ENCODE measurements around the gene CCDC7. TPM values are rescaled to one million over a fixed set of nuclear protein-coding genes. Genes with fewer than 3 reads are reported as not detected.

Gene CCDC7
- total RNA-seq, 1 donor from 2014 or later, result 11.1 TPM

GRCh38 chr10:32433542-32433941 is 12.4 kb upstream of the CCDC7 start:
- Mint-ChIP-seq H3K27me3 (ENCODE audit: low read depth) (peaks cover 22% of the 10 kb centered on the region), H3K9me3 (peaks cover 23% of the 10 kb centered on the region), H3K4me1 (no peaks in the 10 kb centered on the region), H3K36me3 (no peaks in the 10 kb centered on the region), H3K27ac (no peak overlapping the region), H3K4me3 (no peak overlapping the region)
- no peak for DNase-seq (ENCODE audit: low spot score in 2 of 2, unreplicated experiment in 2 of 2)
- TF ChIP-seq, protein P1, sequence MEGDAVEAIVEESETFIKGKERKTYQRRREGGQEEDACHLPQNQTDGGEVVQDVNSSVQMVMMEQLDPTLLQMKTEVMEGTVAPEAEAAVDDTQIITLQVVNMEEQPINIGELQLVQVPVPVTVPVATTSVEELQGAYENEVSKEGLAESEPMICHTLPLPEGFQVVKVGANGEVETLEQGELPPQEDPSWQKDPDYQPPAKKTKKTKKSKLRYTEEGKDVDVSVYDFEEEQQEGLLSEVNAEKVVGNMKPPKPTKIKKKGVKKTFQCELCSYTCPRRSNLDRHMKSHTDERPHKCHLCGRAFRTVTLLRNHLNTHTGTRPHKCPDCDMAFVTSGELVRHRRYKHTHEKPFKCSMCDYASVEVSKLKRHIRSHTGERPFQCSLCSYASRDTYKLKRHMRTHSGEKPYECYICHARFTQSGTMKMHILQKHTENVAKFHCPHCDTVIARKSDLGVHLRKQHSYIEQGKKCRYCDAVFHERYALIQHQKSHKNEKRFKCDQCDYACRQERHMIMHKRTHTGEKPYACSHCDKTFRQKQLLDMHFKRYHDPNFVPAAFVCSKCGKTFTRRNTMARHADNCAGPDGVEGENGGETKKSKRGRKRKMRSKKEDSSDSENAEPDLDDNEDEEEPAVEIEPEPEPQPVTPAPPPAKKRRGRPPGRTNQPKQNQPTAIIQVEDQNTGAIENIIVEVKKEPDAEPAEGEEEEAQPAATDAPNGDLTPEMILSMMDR (IDR thresholded peaks at IDR 0.05; ENCODE audit: unreplicated experiment), result no peak

DNA sequence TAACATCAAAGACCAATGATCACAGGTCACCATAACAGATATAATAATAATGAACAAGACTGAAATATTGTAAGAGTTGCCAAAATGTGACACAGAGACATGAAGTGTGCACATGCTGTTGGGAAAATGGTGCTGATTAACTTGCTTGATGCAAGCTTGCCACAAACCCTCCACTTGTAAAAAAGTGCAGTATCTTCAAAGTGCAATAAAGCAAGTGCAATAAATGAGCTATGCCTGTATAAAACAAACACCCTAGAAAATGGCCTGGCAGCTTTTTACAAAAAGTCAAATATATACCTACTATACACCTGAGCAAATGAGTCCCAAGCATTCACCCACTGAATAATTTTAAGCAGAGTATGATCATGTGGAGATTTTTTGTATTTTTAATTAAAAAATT is 9.7 kb upstream of the CCDC7 start:
- Mint-ChIP-seq H3K4me3 (no peak overlapping the region), H3K9me3 (peaks cover 19% of the 10 kb centered on the region), H3K36me3 (no peaks in the 10 kb centered on the region), H3K27me3 (ENCODE audit: low read depth) (peaks cover 33% of the 10 kb centered on the region), H3K4me1 (no peaks in the 10 kb centered on the region), H3K27ac (no peak overlapping the region)
- no peak for DNase-seq (ENCODE audit: low spot score in 2 of 2, unreplicated experiment in 2 of 2)
- TF ChIP-seq, protein P1 (IDR thresholded peaks at IDR 0.05; ENCODE audit: unreplicated experiment), result no peak

GRCh38 chr10:32437334-32437733 is 8.6 kb upstream of the CCDC7 start:
- TF ChIP-seq, protein P1 (IDR thresholded peaks at IDR 0.05; ENCODE audit: unreplicated experiment), result no peak
- peaks cover 41% of the 10 kb centered on the region for H3K27me3 Mint-ChIP-seq (ENCODE audit: low read depth)
- H3K4me1 Mint-ChIP-seq, result no peaks in the 10 kb centered on the region
- no peak overlapping the region for H3K4me3 Mint-ChIP-seq
- H3K27ac Mint-ChIP-seq, result no peak overlapping the region
- H3K36me3 Mint-ChIP-seq, result no peaks in the 10 kb centered on the region
- DNase-seq (ENCODE audit: low spot score in 2 of 2, unreplicated experiment in 2 of 2), result no peak
- H3K9me3 Mint-ChIP-seq, result peaks cover 11% of the 10 kb centered on the region

GRCh38 chr10:32445036-32445435 is 904 bp upstream of the CCDC7 start:
- H3K27me3 Mint-ChIP-seq (ENCODE audit: low read depth), result peaks cover 24% of the 10 kb centered on the region
- peaks cover 9% of the 10 kb centered on the region for H3K4me1 Mint-ChIP-seq
- TF ChIP-seq, protein P1 (IDR thresholded peaks at IDR 0.05; ENCODE audit: unreplicated experiment), result no peak
- H3K4me3 Mint-ChIP-seq, result no peak overlapping the region
- H3K9me3 Mint-ChIP-seq, result peaks cover 5% of the 10 kb centered on the region
- no peaks in the 10 kb centered on the region for H3K36me3 Mint-ChIP-seq
- no peak for DNase-seq (ENCODE audit: low spot score in 2 of 2, unreplicated experiment in 2 of 2)
- H3K27ac Mint-ChIP-seq, result peak overlapping the region; percentile 69

DNA sequence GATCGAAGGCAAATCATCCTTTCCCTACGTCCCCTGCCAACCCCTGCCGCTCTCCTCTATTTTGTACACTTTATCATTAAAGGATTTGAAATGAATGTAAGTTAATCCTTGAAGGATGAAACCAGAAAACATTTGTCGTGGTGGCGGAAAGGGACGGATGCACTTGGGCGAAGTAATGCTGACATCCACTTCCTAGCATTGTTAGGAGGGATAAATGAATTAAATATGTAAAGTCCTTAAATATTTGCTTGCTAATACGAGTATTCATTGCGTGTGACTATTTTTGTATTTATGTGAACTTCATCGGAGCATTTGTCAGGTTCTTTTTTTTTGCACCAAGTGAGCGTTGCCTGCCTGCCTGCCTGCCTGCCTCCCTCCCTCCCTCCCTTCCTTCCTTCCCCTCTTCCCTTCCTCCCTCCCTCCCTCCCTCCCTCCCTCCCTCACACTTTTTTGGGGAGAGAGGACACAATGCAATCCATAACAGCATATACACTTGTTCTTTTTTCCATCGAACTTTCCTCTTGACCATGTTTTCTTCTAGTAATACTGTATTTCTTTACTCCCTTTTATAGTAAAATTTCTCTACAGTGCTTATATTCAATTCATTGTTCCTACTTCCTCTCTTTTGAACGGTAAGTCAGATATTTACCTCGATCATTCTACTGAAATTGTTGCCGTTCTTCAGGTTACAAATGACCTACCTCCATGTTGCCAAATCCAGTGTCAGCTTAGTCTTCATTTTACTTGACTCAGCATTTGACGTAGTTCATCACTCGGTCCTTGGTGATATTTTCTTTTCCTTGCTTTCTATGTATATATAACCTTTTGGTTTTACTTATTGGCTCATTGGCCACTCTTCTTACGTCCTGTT is 831 bp downstream of the CCDC7 start:
- H3K9me3 Mint-ChIP-seq, result peaks cover 5% of the 10 kb centered on the region
- H3K27me3 Mint-ChIP-seq (ENCODE audit: low read depth), result peaks cover 15% of the 10 kb centered on the region
- peak overlapping the region; percentile 84 for H3K4me3 Mint-ChIP-seq
- H3K4me1 Mint-ChIP-seq, result peaks cover 9% of the 10 kb centered on the region
- peak overlapping the region; percentile 98 for H3K27ac Mint-ChIP-seq
- TF ChIP-seq, protein P1 (IDR thresholded peaks at IDR 0.05; ENCODE audit: unreplicated experiment), result no peak
- DNase-seq (ENCODE audit: low spot score in 2 of 2, unreplicated experiment in 2 of 2), result no peak
- H3K36me3 Mint-ChIP-seq, result no peaks in the 10 kb centered on the region

Data from mesothelial cell of epicardium (in vitro differentiated cells).